Activated T-helper 17 cell treated with anti-CD3 and anti-CD28 coated beads, Interleukin-2, amount 50 U/mL, for 72 hours (primary cell): Measurements from ENCODE around the gene ELAPOR1. TPM values are rescaled to one million over a fixed set of nuclear protein-coding genes. Genes with fewer than 3 reads are reported as not detected.
A peak's percentile ranks its signal among the peaks of the same experiment; 100 is the strongest.
"Not testable (repeated sequence)": the region's sequence is repeated elsewhere in the genome, so short reads cannot be mapped to it uniquely, and the experiment has no call there.

Experiments used
- ATAC-seq: fragments of 150-1000 bp; cut with Tn5 transposase; replicated peaks from 2 replicates; pipeline ENCODE4 v1.10.0; 2021; ENCODE audit warnings: mild to moderate bottlenecking, moderate library complexity
- H3K27ac Mint-ChIP-seq: one replicate; pipeline ENCODE4 v1.8.0; 2022; ENCODE audit warnings: mixed read lengths
- H3K27me3 Mint-ChIP-seq: one replicate; pipeline ENCODE4 v1.8.0; 2022; ENCODE audit warnings: mixed read lengths
- H3K36me3 Mint-ChIP-seq: one replicate; pipeline ENCODE4 v1.8.0; 2022; ENCODE audit warnings: low read depth, mild to moderate bottlenecking, mixed read lengths
- H3K4me1 Mint-ChIP-seq: one replicate; pipeline ENCODE4 v1.8.0; 2022; ENCODE audit warnings: mixed read lengths
- H3K4me3 Mint-ChIP-seq: one replicate; pipeline ENCODE4 v1.8.0; 2022; ENCODE audit warnings: mild to moderate bottlenecking, mixed read lengths
- H3K9me3 Mint-ChIP-seq: one replicate; pipeline ENCODE4 v1.8.0; 2022; ENCODE audit warnings: mixed read lengths
- total RNA-seq, 2 donors: library from RNA; stranded (reverse); gene quantifications; one replicate each; pipeline ENCODE4 v1.2.3, GENCODE V29; 2022

ELAPOR1 gene
- total RNA-seq, 2 donors from 2014 or later = 3.9 to 33.3 TPM

DNA sequence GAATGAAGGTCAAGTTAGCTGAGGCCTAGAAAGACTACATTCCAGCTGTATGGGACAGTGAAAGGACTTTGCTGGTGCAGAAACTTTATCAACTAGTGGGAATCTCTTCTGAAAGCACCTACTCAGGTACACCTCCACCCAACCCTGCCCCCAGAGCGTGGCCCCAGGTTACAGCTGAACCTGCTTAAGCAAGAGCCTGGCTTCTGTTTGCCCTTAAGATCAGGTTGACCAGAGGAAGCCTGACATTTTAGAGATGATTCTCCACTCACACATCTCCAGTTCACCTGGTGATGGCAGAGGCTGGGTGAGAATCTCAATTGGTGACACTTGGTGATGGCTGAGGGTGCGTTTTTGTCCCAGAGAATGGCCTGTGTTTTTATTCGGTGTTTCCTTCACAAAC is 24.0 kb downstream of the ELAPOR1 start:
- Mint-ChIP-seq H3K27me3 (no peaks in the 10 kb centered on the region), H3K27ac (no peak overlapping the region), H3K36me3 (no peaks in the 10 kb centered on the region), H3K4me3 (no peak overlapping the region), H3K4me1 (peaks cover under 1% of the 10 kb centered on the region), H3K9me3 (no peaks in the 10 kb centered on the region)
- no peak for ATAC-seq

GRCh38 chr1:109138358-109138757 is 24.4 kb downstream of the ELAPOR1 start:
- Mint-ChIP-seq H3K27ac (no peak overlapping the region), H3K9me3 (no peaks in the 10 kb centered on the region), H3K4me1 (peaks cover 4% of the 10 kb centered on the region), H3K27me3 (no peaks in the 10 kb centered on the region), H3K36me3 (no peaks in the 10 kb centered on the region), H3K4me3 (no peak overlapping the region)
- ATAC-seq = no peak

GRCh38 chr1:109140392-109140791 is 26.5 kb downstream of the ELAPOR1 start:
- Mint-ChIP-seq H3K36me3 (no peaks in the 10 kb centered on the region), H3K9me3 (no peaks in the 10 kb centered on the region), H3K4me1 (peaks cover 5% of the 10 kb centered on the region), H3K4me3 (no peak overlapping the region), H3K27ac (no peak overlapping the region), H3K27me3 (no peaks in the 10 kb centered on the region)
- no peak for ATAC-seq

GRCh38 chr1:109142260-109142659 is 28.3 kb downstream of the ELAPOR1 start:
- no peaks in the 10 kb centered on the region for H3K36me3 Mint-ChIP-seq
- no peaks in the 10 kb centered on the region for H3K27me3 Mint-ChIP-seq
- H3K27ac Mint-ChIP-seq = no peak overlapping the region
- no peak for ATAC-seq
- H3K4me1 Mint-ChIP-seq = peaks cover 5% of the 10 kb centered on the region
- no peaks in the 10 kb centered on the region for H3K9me3 Mint-ChIP-seq
- no peak overlapping the region for H3K4me3 Mint-ChIP-seq

- ATAC-seq, H3K4me3 Mint-ChIP-seq, H3K9me3 Mint-ChIP-seq: not testable (repeated sequence)
Observed at GRCh38 chr1:109142725-109143124, 28.8 kb downstream of the ELAPOR1 start.

GRCh38 chr1:109148987-109149561 is 35.2 kb downstream of the ELAPOR1 start:
- Mint-ChIP-seq H3K9me3 (no peaks in the 10 kb centered on the region), H3K27me3 (no peaks in the 10 kb centered on the region), H3K4me1 (peaks cover 6% of the 10 kb centered on the region), H3K4me3 (no peak overlapping the region), H3K36me3 (no peaks in the 10 kb centered on the region), H3K27ac (no peak overlapping the region)
- peak; percentile 34 for ATAC-seq

More at GRCh38 chr1:109142725-109143124, 28.8 kb downstream of the ELAPOR1 start:
- not testable (repeated sequence) for H3K27ac Mint-ChIP-seq, H3K27me3 Mint-ChIP-seq, H3K36me3 Mint-ChIP-seq, H3K4me1 Mint-ChIP-seq

DNA sequence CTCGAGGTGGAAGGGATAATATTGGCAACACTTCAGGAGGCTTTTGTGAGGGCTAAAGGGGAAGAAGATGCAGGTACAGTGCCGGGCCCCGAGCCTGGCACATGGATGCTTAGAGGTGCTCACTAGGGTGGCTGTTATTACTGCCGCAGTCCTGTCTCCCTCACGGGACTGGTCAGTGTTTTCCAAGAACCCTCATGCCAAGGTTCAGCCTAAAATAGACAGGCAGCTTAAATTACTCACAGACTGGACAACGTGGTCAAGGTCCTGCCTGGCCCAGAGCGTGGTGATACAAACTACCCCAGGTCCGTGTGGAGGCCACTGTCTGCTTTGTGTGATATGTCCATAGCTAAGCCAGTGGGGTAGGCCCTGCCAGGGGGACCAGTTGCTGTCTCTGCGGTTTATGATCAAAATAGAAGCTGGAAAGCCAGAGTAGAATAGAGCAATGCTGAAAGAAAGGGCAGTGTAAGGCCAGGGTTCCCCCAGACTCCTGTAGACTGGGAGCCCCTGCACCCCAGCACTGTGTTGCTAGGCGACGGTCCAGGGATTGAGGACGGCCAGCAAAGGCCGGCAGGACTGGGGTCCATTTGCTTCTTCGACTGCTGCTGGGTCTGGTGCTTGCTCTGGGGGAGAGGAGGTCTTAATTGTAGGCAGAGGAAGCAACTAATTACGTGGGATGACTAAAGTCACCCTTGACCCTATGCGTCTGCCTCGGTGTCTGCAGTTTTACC is 36.1 kb downstream of the ELAPOR1 start:
- H3K36me3 Mint-ChIP-seq = no peaks in the 10 kb centered on the region
- H3K27ac Mint-ChIP-seq = no peak overlapping the region
- peaks cover 6% of the 10 kb centered on the region for H3K4me1 Mint-ChIP-seq
- no peak overlapping the region for H3K4me3 Mint-ChIP-seq
- no peaks in the 10 kb centered on the region for H3K27me3 Mint-ChIP-seq
- no peak for ATAC-seq
- H3K9me3 Mint-ChIP-seq = no peaks in the 10 kb centered on the region

GRCh38 chr1:109151146-109151990 is 37.5 kb downstream of the ELAPOR1 start:
- Mint-ChIP-seq H3K27ac (no peak overlapping the region), H3K4me1 (peaks cover 6% of the 10 kb centered on the region), H3K9me3 (no peaks in the 10 kb centered on the region), H3K36me3 (no peaks in the 10 kb centered on the region), H3K4me3 (no peak overlapping the region), H3K27me3 (no peaks in the 10 kb centered on the region)
- no peak for ATAC-seq

- Mint-ChIP-seq H3K27ac (no peak overlapping the region), H3K27me3 (no peaks in the 10 kb centered on the region), H3K9me3 (no peaks in the 10 kb centered on the region), H3K36me3 (no peaks in the 10 kb centered on the region), H3K4me3 (no peak overlapping the region), H3K4me1 (peaks cover 6% of the 10 kb centered on the region)
- no peak for ATAC-seq
Observed at GRCh38 chr1:109152196-109152595, 38.3 kb downstream of the ELAPOR1 start.

DNA sequence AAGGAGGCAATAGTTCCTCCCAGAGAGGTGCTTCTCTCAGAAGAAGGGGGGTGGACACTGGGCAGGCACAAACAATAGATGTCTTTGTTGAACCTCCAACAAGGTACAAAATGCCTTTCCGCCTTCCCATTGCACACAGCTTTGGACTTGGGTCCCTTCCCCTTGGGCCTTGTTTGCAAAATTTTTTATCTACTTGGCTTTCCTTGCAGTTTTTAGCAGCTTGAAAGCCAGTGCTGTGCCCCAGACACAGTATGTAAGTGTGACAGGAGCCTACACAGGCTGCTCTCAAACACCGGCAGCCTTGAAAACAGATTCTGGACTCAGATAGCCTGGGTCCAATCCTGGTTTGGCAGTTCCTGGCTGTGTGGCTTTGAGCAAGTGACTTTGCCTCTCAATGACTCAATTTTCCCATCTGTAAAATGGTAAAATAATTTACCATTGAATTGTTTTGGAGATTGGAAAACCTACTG is 43.0 kb downstream of the ELAPOR1 start:
- no peaks in the 10 kb centered on the region for H3K9me3 Mint-ChIP-seq
- H3K27me3 Mint-ChIP-seq = no peaks in the 10 kb centered on the region
- H3K4me3 Mint-ChIP-seq = no peak overlapping the region
- H3K4me1 Mint-ChIP-seq = peaks cover 10% of the 10 kb centered on the region
- no peaks in the 10 kb centered on the region for H3K36me3 Mint-ChIP-seq
- ATAC-seq = no peak
- H3K27ac Mint-ChIP-seq = no peak overlapping the region

GRCh38 chr1:109158433-109158832 is 44.5 kb downstream of the ELAPOR1 start:
- no peak for ATAC-seq
- Mint-ChIP-seq H3K27me3 (no peaks in the 10 kb centered on the region), H3K36me3 (no peaks in the 10 kb centered on the region), H3K9me3 (no peaks in the 10 kb centered on the region), H3K27ac (no peak overlapping the region), H3K4me1 (peaks cover 20% of the 10 kb centered on the region), H3K4me3 (no peak overlapping the region)

GRCh38 chr1:109159326-109159725 is 45.4 kb downstream of the ELAPOR1 start:
- Mint-ChIP-seq H3K9me3 (no peaks in the 10 kb centered on the region), H3K36me3 (peaks cover 2% of the 10 kb centered on the region), H3K4me3 (no peak overlapping the region), H3K27me3 (no peaks in the 10 kb centered on the region), H3K27ac (no peak overlapping the region), H3K4me1 (peaks cover 20% of the 10 kb centered on the region)
- ATAC-seq = no peak

DNA sequence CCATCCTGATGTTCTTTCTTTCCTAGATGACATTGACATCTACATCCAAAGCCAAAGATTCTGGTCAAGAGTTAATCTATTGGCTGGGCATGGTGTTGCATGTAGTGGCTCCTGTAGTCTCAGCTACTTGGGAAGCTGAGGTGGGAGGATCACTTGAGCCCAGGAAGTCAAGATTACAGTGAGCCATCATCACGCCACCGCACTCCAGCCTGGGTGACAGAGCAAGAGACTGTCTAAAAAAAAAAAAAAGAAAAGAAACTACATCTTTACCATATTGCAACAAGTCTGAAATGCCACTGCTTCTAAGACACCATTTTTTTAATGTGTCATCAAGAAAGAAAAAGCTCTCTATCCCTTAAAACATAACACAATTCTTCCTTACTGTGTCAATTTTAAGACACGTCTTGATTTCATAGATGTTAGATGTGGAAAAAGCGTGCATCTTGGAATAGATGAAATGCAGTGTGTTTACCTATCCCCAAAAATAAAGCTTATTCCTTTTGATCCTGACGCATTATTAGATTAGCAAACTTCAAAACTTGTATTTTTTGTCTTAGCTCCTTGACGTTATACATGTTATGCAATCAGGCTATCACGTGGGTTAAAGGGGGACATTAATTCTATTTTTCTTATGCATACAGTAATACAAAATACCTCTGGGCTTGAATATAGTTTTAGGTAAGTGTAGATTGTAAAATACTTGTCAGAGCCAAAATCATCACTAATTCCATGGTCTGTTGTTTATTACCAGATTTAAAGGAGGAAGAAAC is 46.3 kb downstream of the ELAPOR1 start:
- no peak for ATAC-seq
- Mint-ChIP-seq H3K4me1 (peaks cover 20% of the 10 kb centered on the region), H3K9me3 (no peaks in the 10 kb centered on the region), H3K36me3 (peaks cover 6% of the 10 kb centered on the region), H3K27ac (no peak overlapping the region), H3K4me3 (no peak overlapping the region), H3K27me3 (no peaks in the 10 kb centered on the region)
